ENCODE data around the gene ZBTB38.

- TF ChIP-seq YY1 (IDR thresholded peaks at IDR 0.05; ENCODE audit: insufficient read depth, insufficient read length): no peak
- TF ChIP-seq SUZ12 (IDR thresholded peaks at IDR 0.05; ENCODE audit: extremely low read depth, insufficient read depth, insufficient read length): no peak
Measured at GRCh38 chr3:141342386-141342785, 25.9 kb upstream of the ZBTB38 start.
